Prostate gland (tissue), 2 donors: ENCODE results near the gene PEAR1. TPM values are rescaled to one million over a fixed set of nuclear protein-coding genes. Genes with fewer than 3 reads are reported as not detected.
"Not testable (repeated sequence)": the region's sequence is repeated elsewhere in the genome, so short reads cannot be mapped to it uniquely, and the experiment has no call there.

Experiments used
- DNase-seq: peaks from one replicate; pipeline ENCODE4 v3.0.0-alpha.2; 2019; ENCODE audit warnings: low spot score
- H3K27ac ChIP-seq, 2 donors: fragments of 200-600 bp; sonication (generic); 2 replicates each; pipeline ENCODE4 v1.5.1; 2017 to 2019
- H3K27me3 ChIP-seq: fragments of 200-600 bp; sonication (generic); replicated peaks from 2 replicates; pipeline ENCODE4 v1.5.1; 2019; ENCODE audit not compliant: insufficient read depth
- H3K36me3 ChIP-seq, 2 donors: fragments of 200-600 bp; sonication (generic); 1 replicate in 1 of 2; 2 replicates in 1 of 2; pipeline versions ENCODE4 v1.5.1 to v1.8.1; 2017 to 2019
- H3K4me1 ChIP-seq: fragments of 200-600 bp; sonication (generic); replicated peaks from 2 replicates; pipeline ENCODE4 v1.5.1; 2019
- H3K4me3 ChIP-seq, 2 donors: fragments of 200-600 bp; sonication (generic); 2 replicates each; pipeline ENCODE4 v1.5.1; 2017 to 2019
- H3K9me3 ChIP-seq: fragments of 200-600 bp; sonication (generic); 2 replicates; pipeline ENCODE4 v1.5.1; 2017
- POLR2A ChIP-seq: fragments of 450-650 bp; IDR thresholded peaks from one replicate; pipeline ENCODE4 v1.6.1; 2016; ENCODE audit warnings: antibody characterized with exemption, mild to moderate bottlenecking
- POLR2AphosphoS5 ChIP-seq: sonication (generic); formaldehyde crosslinking; IDR thresholded peaks from one replicate; pipeline ENCODE4 v1.6.1; 2017; ENCODE audit warnings: antibody characterized with exemption
- WGBS: methylation state at CpG from one replicate; pipeline ENCODE4 v1.1.5; 2018; 5-methylcytosine and 5-hydroxymethylcytosine counted together
- intact Hi-C: fragments of 100-400 bp; cut with DNase I; formaldehyde crosslinking; loops from one replicate; pipeline ENCODE4 v1.14.2; 2022
- total RNA-seq, 2 donors: library from RNA; depleted of rRNA; stranded (reverse); fragments of >200 nt; gene quantifications; one replicate each; pipeline ENCODE4 v1.1.0, GENCODE V29; 2016
- TF ChIP-seq, protein P1 (sequence below), 4 experiments: fragments of 200-600 bp in 2 of 4; fragments of 450-650 bp in 2 of 4; sonication (generic) in 2 of 4; IDR thresholded peaks; 1 replicate in 3 of 4; 2 replicates in 1 of 4; pipeline ENCODE4 v1.5.1; 2016 to 2019; ENCODE audit warnings: antibody characterized with exemption in 4 of 4, mild to moderate bottlenecking in 2 of 4, moderate library complexity in 2 of 4

Gene PEAR1
- total RNA-seq, 2 donors from 2014 or later = 3.6 to 20.0 TPM

- intact Hi-C loops = no loop called here
- WGBS = 93% methylated on average over 5 of the region's 5 CpGs
- no peak for DNase-seq
Measured at GRCh38 chr1:156925154-156926010, 31.9 kb downstream of the PEAR1 start.

GRCh38 chr1:156926175-156926574, 32.7 kb downstream of the PEAR1 start:
- WGBS = 31% methylated on average over 3 of the region's 3 CpGs
- H3K4me3 ChIP-seq = no peak overlapping the region
- no peak overlapping the region for H3K27ac ChIP-seq
- intact Hi-C loops = no loop called here
- no peaks in the 10 kb centered on the region for H3K9me3 ChIP-seq
- no peaks in the 10 kb centered on the region for H3K4me1 ChIP-seq
- peaks cover 9% of the 10 kb centered on the region for H3K27me3 ChIP-seq
- no peak for DNase-seq
- no peaks in the 10 kb centered on the region for H3K36me3 ChIP-seq
- TF ChIP-seq POLR2AphosphoS5 = no peak
- no peak for TF ChIP-seq POLR2A
- TF ChIP-seq, protein P1, sequence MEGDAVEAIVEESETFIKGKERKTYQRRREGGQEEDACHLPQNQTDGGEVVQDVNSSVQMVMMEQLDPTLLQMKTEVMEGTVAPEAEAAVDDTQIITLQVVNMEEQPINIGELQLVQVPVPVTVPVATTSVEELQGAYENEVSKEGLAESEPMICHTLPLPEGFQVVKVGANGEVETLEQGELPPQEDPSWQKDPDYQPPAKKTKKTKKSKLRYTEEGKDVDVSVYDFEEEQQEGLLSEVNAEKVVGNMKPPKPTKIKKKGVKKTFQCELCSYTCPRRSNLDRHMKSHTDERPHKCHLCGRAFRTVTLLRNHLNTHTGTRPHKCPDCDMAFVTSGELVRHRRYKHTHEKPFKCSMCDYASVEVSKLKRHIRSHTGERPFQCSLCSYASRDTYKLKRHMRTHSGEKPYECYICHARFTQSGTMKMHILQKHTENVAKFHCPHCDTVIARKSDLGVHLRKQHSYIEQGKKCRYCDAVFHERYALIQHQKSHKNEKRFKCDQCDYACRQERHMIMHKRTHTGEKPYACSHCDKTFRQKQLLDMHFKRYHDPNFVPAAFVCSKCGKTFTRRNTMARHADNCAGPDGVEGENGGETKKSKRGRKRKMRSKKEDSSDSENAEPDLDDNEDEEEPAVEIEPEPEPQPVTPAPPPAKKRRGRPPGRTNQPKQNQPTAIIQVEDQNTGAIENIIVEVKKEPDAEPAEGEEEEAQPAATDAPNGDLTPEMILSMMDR (IDR thresholded peaks at IDR 0.05) = no peak

More at GRCh38 chr1:156925154-156926010, 31.9 kb downstream of the PEAR1 start:
- H3K27me3 ChIP-seq = peaks cover 9% of the 10 kb centered on the region
- no peak overlapping the region for H3K27ac ChIP-seq
- no peaks in the 10 kb centered on the region for H3K9me3 ChIP-seq
- H3K4me3 ChIP-seq = no peak overlapping the region
- H3K4me1 ChIP-seq = no peaks in the 10 kb centered on the region
- no peak for TF ChIP-seq POLR2A
- H3K36me3 ChIP-seq = no peaks in the 10 kb centered on the region

- H3K36me3 ChIP-seq, H3K27ac ChIP-seq, intact Hi-C loops, H3K9me3 ChIP-seq, H3K4me1 ChIP-seq, H3K4me3 ChIP-seq, DNase-seq, H3K27me3 ChIP-seq: not testable (repeated sequence)
- 95% methylated on average over 6 of the region's 6 CpGs for WGBS
Measured at GRCh38 chr1:156926695-156927094, 33.2 kb downstream of the PEAR1 start.

DNA sequence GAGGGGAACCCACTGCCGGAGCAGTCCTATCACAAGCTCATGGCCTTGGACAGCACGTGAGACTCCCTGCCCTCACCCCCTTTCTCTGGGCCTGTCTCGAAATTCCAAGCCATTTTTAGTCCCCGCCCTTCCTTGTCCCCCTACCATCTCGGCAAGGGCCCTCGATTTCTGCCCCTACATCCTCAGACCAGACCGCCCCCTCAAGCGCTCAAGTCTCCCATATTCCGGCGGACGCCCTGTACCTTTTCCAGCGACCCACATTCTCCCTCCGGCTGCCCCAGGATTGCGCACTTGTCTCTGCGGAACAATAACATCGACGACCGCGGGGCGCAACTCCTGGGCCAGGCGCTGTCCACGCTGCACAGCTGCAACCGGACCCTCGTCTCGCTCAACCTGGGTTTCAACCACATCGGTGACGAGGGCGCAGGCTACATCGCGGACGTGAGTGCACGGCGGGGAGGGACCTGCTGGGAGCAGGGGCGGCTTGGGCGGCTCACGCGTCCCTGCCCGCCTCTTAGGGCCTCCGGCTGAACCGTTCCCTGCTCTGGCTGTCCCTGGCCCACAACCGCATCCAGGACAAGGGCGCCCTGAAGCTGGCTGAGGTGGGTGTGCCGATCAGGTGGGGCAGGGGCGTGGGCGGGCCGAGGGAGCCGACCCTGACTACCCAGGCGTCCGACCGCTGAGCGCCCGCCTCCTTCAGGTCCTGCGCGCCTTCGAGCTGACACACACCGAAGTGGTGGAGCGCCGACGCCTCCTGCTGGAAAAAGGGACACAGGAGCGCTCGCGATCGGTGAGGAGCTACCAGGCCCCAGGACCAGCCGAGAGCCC, 33.9 kb downstream of the PEAR1 start:
- 10% methylated on average over 57 of the region's 64 CpGs for WGBS
- intact Hi-C loops = no loop called here

DNA sequence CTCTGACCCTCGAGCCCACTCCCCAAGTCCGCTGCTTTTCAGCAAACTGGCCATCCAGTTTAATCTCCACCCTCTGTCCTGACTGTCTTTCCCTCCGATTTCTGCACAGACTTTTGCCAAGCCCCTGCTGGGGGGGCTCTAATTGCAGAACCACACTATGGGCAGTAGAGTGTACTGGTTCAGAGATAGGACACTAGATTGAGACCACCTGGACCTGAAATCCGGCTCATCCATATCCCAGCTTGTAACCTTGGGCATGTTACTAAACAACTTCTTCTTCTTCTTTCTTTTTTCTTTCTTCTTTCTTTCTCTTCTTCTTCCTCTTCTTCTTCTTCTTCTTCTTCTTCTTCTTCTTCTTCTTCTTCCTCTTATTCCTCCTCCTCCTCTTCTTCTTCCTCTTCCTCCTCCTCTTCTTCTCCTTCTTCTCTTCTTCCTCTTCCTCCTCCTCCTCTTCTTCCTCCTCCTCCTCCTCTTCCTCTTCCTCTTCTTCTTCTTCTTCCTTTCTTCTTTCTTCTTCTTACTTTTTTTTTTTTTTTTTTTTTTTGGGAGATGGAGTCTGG, 34.6 kb downstream of the PEAR1 start:
- no peak overlapping the region for H3K27ac ChIP-seq
- 7% methylated on average over 4 of the region's 4 CpGs for WGBS
- H3K4me1 ChIP-seq = no peaks in the 10 kb centered on the region
- peak overlapping the region in 1 of 2 donors; percentile 14 for H3K4me3 ChIP-seq
- peaks cover 9% of the 10 kb centered on the region for H3K27me3 ChIP-seq
- no peaks in the 10 kb centered on the region for H3K36me3 ChIP-seq
- intact Hi-C loops = no loop called here
- TF ChIP-seq POLR2AphosphoS5 = no peak
- TF ChIP-seq, protein P1 (IDR thresholded peaks at IDR 0.05) = no peak
- no peak for TF ChIP-seq POLR2A
- no peaks in the 10 kb centered on the region for H3K9me3 ChIP-seq
- DNase-seq = no peak

More for the DNA sequence above, 33.9 kb downstream of the PEAR1 start:
- H3K9me3 ChIP-seq = no peaks in the 10 kb centered on the region
- TF ChIP-seq POLR2AphosphoS5 (no peak), POLR2A (no peak)
- TF ChIP-seq, protein P1 (IDR thresholded peaks at IDR 0.05) = peak in 3 of 4 experiments; percentile 41 to 62 (median 60)
- DNase-seq = peak; percentile 38
- no peaks in the 10 kb centered on the region for H3K4me1 ChIP-seq
- H3K36me3 ChIP-seq = no peaks in the 10 kb centered on the region
- H3K27me3 ChIP-seq = peaks cover 9% of the 10 kb centered on the region
- H3K27ac ChIP-seq = no peak overlapping the region
- peak overlapping the region in 1 of 2 donors; percentile 14 for H3K4me3 ChIP-seq
